Body of pancreas (tissue), 4 donors: ENCODE measurements around the gene GALNT6. TPM values are rescaled to one million over a fixed set of nuclear protein-coding genes. Genes with fewer than 3 reads are reported as not detected.

Experiments
- ATAC-seq: fragments of 150-250 bp; one replicate; pipeline ENCODE4 v1.9.1; 2016
- DNase-seq, 4 donors: peaks; one replicate each; pipeline ENCODE4 v3.0.0-alpha.2; 2019
- H3K27ac ChIP-seq, 4 donors: fragments of 200-600 bp; sonication (generic); 1 replicate in 3 of 4; 2 replicates in 1 of 4; pipeline versions ENCODE4 v1.5.1 to v1.6.1; 2016 to 2019; ENCODE audit warnings: mild to moderate bottlenecking in 1 of 4, mixed read lengths in 1 of 4, moderate library complexity in 1 of 4
- H3K27me3 ChIP-seq, 2 donors: fragments of 200-600 bp; sonication (generic); one replicate each; pipeline ENCODE4 v1.6.0; 2016; ENCODE audit warnings: mild to moderate bottlenecking in 1 of 2
- H3K36me3 ChIP-seq, 2 donors: fragments of 200-600 bp; sonication (generic); replicated peaks in 1 of 2; 2 replicates each; pipeline ENCODE4 v1.5.1; 2016; ENCODE audit warnings: low read depth in 2 of 2; ENCODE audit not compliant: insufficient read depth in 1 of 2
- H3K4me1 ChIP-seq: fragments of 200-600 bp; sonication (generic); one replicate; pipeline ENCODE4 v1.6.0; 2016
- H3K4me3 ChIP-seq, 2 donors: fragments of 200-600 bp; sonication (generic); 1 replicate in 1 of 2; 2 replicates in 1 of 2; pipeline ENCODE4 v1.5.1; 2016 to 2019
- H3K9me3 ChIP-seq, 3 donors: fragments of 200-600 bp; sonication (generic); 1 replicate in 2 of 3; 2 replicates in 1 of 3; pipeline ENCODE4 v1.5.1; 2016
- CTCF ChIP-seq, 7 experiments: fragments of 450-650 bp in 4 of 7; fragments of 200-600 bp in 3 of 7; sonication (generic) in 3 of 7; IDR thresholded peaks; one replicate each; pipeline ENCODE4 v1.5.1; 2016 to 2019; ENCODE audit warnings: antibody characterized with exemption in 7 of 7
- POLR2A ChIP-seq, 3 donors: fragments of 450-650 bp; IDR thresholded peaks; one replicate each; pipeline ENCODE4 v1.6.1; 2016; ENCODE audit warnings: antibody characterized with exemption in 3 of 3, mild to moderate bottlenecking in 2 of 3
- WGBS, 2 donors: methylation state at CpG; one replicate each; pipeline ENCODE4 v1.1.5; 2017; 5-methylcytosine and 5-hydroxymethylcytosine counted together
- intact Hi-C: fragments of 100-400 bp; cut with DNase I; formaldehyde crosslinking; loops from one replicate; pipeline ENCODE4 v1.15.1; 2023
- total RNA-seq, 2 donors: library from RNA; depleted of rRNA; stranded (reverse); fragments of >200 nt; gene quantifications; one replicate each; pipeline ENCODE4 v1.1.0, GENCODE V29; 2016

GALNT6 gene
- total RNA-seq, 2 donors from 2014 or later = 8.6 to 9.3 TPM

- ATAC-seq (no peak), DNase-seq (no peak)
- no peaks in the 10 kb centered on the region for H3K9me3 ChIP-seq
- H3K27me3 ChIP-seq = no peaks in the 10 kb centered on the region
- no peaks in the 10 kb centered on the region for H3K4me1 ChIP-seq
- intact Hi-C loops = no loop called here
- no peak overlapping the region for H3K4me3 ChIP-seq
- H3K36me3 ChIP-seq = no peaks in the 10 kb centered on the region
- TF ChIP-seq POLR2A (IDR thresholded peaks at IDR 0.05) (no peak), CTCF (IDR thresholded peaks at IDR 0.05) (no peak)
- WGBS, 2 donors = 53 to 68% methylated on average over 4 of the region's 4 CpGs
- no peak overlapping the region for H3K27ac ChIP-seq
These were observed 56.4 kb downstream of the GALNT6 start for GRCh38 chr12:51334764-51335163.

GRCh38 chr12:51333536-51333935, 57.7 kb downstream of the GALNT6 start:
- Histone ChIP-seq H3K4me1 (no peaks in the 10 kb centered on the region), H3K9me3 (no peaks in the 10 kb centered on the region), H3K27ac (no peak overlapping the region), H3K36me3 (no peaks in the 10 kb centered on the region), H3K27me3 (no peaks in the 10 kb centered on the region), H3K4me3 (no peak overlapping the region)
- DNase-seq (no peak), ATAC-seq (no peak)
- 69 to 73% methylated on average over 6 of the region's 6 CpGs for WGBS, 2 donors
- intact Hi-C loops = no loop called here
- TF ChIP-seq CTCF (IDR thresholded peaks at IDR 0.05) (no peak), POLR2A (IDR thresholded peaks at IDR 0.05) (no peak)

- DNase-seq = no peak
- TF ChIP-seq POLR2A (IDR thresholded peaks at IDR 0.05) (no peak), CTCF (IDR thresholded peaks at IDR 0.05) (no peak)
- H3K27ac ChIP-seq = no peak overlapping the region
- H3K27me3 ChIP-seq = no peaks in the 10 kb centered on the region
- H3K9me3 ChIP-seq = no peaks in the 10 kb centered on the region
- H3K36me3 ChIP-seq = no peaks in the 10 kb centered on the region
- H3K4me3 ChIP-seq = no peak overlapping the region
- H3K4me1 ChIP-seq = no peaks in the 10 kb centered on the region
- intact Hi-C loops = no loop called here
- no peak for ATAC-seq
These were observed 61.0 kb downstream of the GALNT6 start for GRCh38 chr12:51330186-51330585.

- intact Hi-C loops = no loop called here
- Histone ChIP-seq H3K4me1 (no peaks in the 10 kb centered on the region), H3K4me3 (no peak overlapping the region), H3K27ac (no peak overlapping the region), H3K9me3 (no peaks in the 10 kb centered on the region), H3K27me3 (no peaks in the 10 kb centered on the region), H3K36me3 (no peaks in the 10 kb centered on the region)
- no peak for TF ChIP-seq POLR2A (IDR thresholded peaks at IDR 0.05)
- no peak for TF ChIP-seq CTCF (IDR thresholded peaks at IDR 0.05)
- DNase-seq = no peak
- WGBS, 2 donors = 76 to 83% methylated on average over 3 to 4 of the region's 5 CpGs
- no peak for ATAC-seq
These were observed 61.5 kb downstream of the GALNT6 start for GRCh38 chr12:51329742-51330141.

GRCh38 chr12:51328587-51328986, 62.6 kb downstream of the GALNT6 start:
- TF ChIP-seq POLR2A (IDR thresholded peaks at IDR 0.05) (no peak), CTCF (IDR thresholded peaks at IDR 0.05) (no peak)
- H3K4me3 ChIP-seq = no peak overlapping the region
- intact Hi-C loops = no loop called here
- DNase-seq (no peak), ATAC-seq (no peak)
- no peak overlapping the region for H3K27ac ChIP-seq
- H3K36me3 ChIP-seq = no peaks in the 10 kb centered on the region
- H3K4me1 ChIP-seq = no peaks in the 10 kb centered on the region
- 73 to 74% methylated on average over 4 of the region's 4 CpGs for WGBS, 2 donors
- no peaks in the 10 kb centered on the region for H3K27me3 ChIP-seq
- no peaks in the 10 kb centered on the region for H3K9me3 ChIP-seq
